Lower lobe of right lung (tissue), 2 donors: ENCODE measurements around the gene SPHK1. TPM values are rescaled to one million over a fixed set of nuclear protein-coding genes. Genes with fewer than 3 reads are reported as not detected.

Experiments
- ATAC-seq, 2 donors: fragments of 200-7000 bp; cut with Tn5 transposase; one replicate each; pipeline ENCODE4 v1.9.1; 2020 to 2022; ENCODE audit warnings: mild to moderate bottlenecking in 2 of 2, moderate library complexity in 2 of 2
- DNase-seq: peaks from one replicate; pipeline ENCODE4 v3.0.0-alpha.2; 2020
- H3K27ac ChIP-seq: fragments of 200-600 bp; one replicate; pipeline ENCODE4 v1.8.0; 2022
- H3K27me3 ChIP-seq: fragments of 200-600 bp; one replicate; pipeline ENCODE4 v1.8.0; 2022; ENCODE audit warnings: low read depth
- H3K36me3 ChIP-seq: fragments of 200-600 bp; one replicate; pipeline ENCODE4 v1.8.0; 2022; ENCODE audit warnings: mild to moderate bottlenecking
- H3K4me1 ChIP-seq: fragments of 200-600 bp; one replicate; pipeline ENCODE4 v1.8.0; 2022
- H3K4me3 ChIP-seq: fragments of 200-600 bp; one replicate; pipeline ENCODE4 v1.8.0; 2022; ENCODE audit warnings: mild to moderate bottlenecking
- H3K9me3 ChIP-seq: fragments of 200-600 bp; one replicate; pipeline ENCODE4 v1.8.0; 2022
- CTCF ChIP-seq: fragments of 200-600 bp; IDR thresholded peaks from one replicate; pipeline ENCODE4 v1.8.0; 2022; ENCODE audit warnings: antibody characterized with exemption, mild to moderate bottlenecking
- intact Hi-C: fragments of 100-400 bp; cut with DNase I; formaldehyde crosslinking; loops from one replicate; pipeline ENCODE4 v1.11.0; 2022
- total RNA-seq: library from RNA; stranded (reverse); fragmentation: NEBNext Ultra II Directional; extraction: Animal tissue kit (Norgen Biotek cat#: 25700); gene quantifications from one replicate; pipeline ENCODE4 v1.2.1, GENCODE V29; 2021
- donor health status: DM: no; HTN: yes; CAD: no; lungs with severe emphysema.

SPHK1 gene
- total RNA-seq, 1 donor from 2014 or later: 8.2 TPM

- TF ChIP-seq CTCF: no peak
- H3K9me3 ChIP-seq: no peaks in the 10 kb centered on the region
- H3K36me3 ChIP-seq: peaks cover 8% of the 10 kb centered on the region
- H3K27me3 ChIP-seq: no peaks in the 10 kb centered on the region
- ATAC-seq (peak; percentile 26 to 43), DNase-seq (no peak)
- intact Hi-C loops: no loop called here
- peak overlapping the region; percentile 81 for H3K27ac ChIP-seq
- peak overlapping the region; percentile 70 for H3K4me3 ChIP-seq
- H3K4me1 ChIP-seq: peaks cover 38% of the 10 kb centered on the region
Observed at GRCh38 chr17:76384987-76385891, 830 bp downstream of the SPHK1 start.

GRCh38 chr17:76385892-76386786 lies 1.7 kb downstream of the SPHK1 start:
- H3K27ac ChIP-seq: no peak overlapping the region
- peak; percentile 94 for TF ChIP-seq CTCF
- intact Hi-C loops: no loop called here

GRCh38 chr17:76386966-76387765 lies 2.8 kb downstream of the SPHK1 start:
- Histone ChIP-seq H3K9me3 (no peaks in the 10 kb centered on the region), H3K27ac (no peak overlapping the region), H3K4me1 (peaks cover 30% of the 10 kb centered on the region), H3K27me3 (no peaks in the 10 kb centered on the region), H3K4me3 (no peak overlapping the region), H3K36me3 (peaks cover 26% of the 10 kb centered on the region)
- DNase-seq: no peak
- intact Hi-C loops: no loop called here
- ATAC-seq: no peak
- no peak for TF ChIP-seq CTCF

More at GRCh38 chr17:76385892-76386786, 1.7 kb downstream of the SPHK1 start:
- peak; percentile 87 for DNase-seq
- H3K4me1 ChIP-seq: peaks cover 38% of the 10 kb centered on the region
- peak overlapping the region; percentile 70 for H3K4me3 ChIP-seq
- H3K9me3 ChIP-seq: no peaks in the 10 kb centered on the region
- H3K36me3 ChIP-seq: peaks cover 17% of the 10 kb centered on the region
- no peaks in the 10 kb centered on the region for H3K27me3 ChIP-seq
- ATAC-seq: peak; percentile 65 to 72

DNA sequence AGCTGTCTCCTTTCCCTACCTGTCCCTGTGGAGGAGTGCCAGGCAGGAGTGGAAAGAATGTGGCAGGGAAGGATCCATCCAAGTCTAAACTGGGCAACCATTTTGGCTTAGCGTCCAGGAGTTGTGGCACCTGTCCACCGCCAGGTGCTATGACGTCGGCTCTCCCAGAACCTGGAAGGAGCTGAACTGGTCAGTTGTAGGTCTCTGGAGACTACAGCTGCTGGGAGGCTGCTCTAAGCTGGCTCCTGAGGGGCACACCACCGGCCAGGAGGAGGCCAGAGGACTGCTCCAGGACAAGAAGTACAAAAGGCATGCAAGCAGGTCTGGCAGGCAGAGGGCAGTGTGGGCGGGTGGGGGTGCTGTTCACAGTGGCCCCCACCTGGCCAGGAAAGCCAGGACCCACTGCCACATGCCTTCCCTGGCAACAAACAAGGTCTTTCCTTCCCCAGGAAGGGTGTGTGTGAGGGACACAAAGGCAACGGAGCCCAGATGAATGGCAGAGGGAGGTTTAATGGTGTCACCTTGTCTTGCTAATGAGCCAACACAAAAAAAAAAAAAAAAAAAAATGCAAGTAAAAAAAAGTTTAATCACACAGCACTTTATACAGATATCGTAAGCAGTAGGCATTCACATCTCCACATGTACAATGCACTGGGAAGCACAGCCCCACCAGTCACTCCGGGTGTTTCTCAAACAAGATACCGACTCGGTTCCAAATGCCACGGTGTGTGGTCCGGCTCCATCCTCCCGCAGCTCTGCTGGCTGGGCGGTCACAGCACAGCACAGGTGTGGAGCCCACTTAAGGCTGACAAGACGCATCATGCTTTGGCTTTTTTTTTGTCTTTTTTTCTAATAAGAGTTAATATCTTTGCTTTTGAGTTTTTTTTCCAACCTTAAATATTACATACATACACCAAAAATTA lies 4.8 kb downstream of the SPHK1 start:
- intact Hi-C loops: no loop called here
- H3K27me3 ChIP-seq: no peaks in the 10 kb centered on the region
- H3K4me3 ChIP-seq: no peak overlapping the region
- ATAC-seq (no peak), DNase-seq (no peak)
- H3K4me1 ChIP-seq: peaks cover 18% of the 10 kb centered on the region
- no peak for TF ChIP-seq CTCF
- H3K9me3 ChIP-seq: no peaks in the 10 kb centered on the region
- peaks cover 38% of the 10 kb centered on the region for H3K36me3 ChIP-seq
- H3K27ac ChIP-seq: no peak overlapping the region
